SK-N-MC (cell line): Measurements from ENCODE around the gene GZMH.

Experiments
- EZH2 ChIP-seq: fragments of 200-600 bp; sonication (generic); IDR thresholded peaks from one replicate; pipeline ENCODE4 v1.6.1; 2017; ENCODE audit warnings: antibody characterized with exemption
- FOXP2 ChIP-seq: optimal IDR thresholded peaks from 2 replicates; pipeline ENCODE3; 2011; ENCODE audit warnings: mild to moderate bottlenecking, moderate library complexity; ENCODE audit not compliant: insufficient read depth; ENCODE audit errors: extremely low read length, control extremely low read depth
- POLR2AphosphoS5 ChIP-seq: IDR thresholded peaks from 2 replicates; pipeline ENCODE4 v1.6.1; 2012; ENCODE audit warnings: mild to moderate bottlenecking, low read depth, low read length, borderline replicate concordance

DNA sequence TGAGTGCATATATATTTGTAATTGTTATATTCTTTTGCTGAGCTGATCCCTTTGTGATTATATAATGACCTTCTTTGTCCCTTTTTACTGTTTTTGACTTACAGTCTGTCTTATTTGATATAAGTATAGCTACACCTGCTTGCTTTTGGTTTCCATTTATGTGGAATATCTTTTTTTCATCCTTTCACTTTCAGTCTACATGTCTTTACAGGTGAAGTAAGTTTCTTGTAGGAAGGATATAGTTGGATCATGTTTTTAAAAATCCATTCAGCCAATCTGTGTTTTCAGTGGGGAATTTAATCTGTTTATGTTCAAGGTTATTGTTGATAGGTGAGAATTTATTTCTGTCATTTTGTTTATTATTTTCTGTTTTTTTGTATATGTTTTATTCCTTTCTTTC, 12.1 kb downstream of the GZMH start:
- no peak for TF ChIP-seq POLR2AphosphoS5
- no peak for TF ChIP-seq EZH2
- no peak for TF ChIP-seq FOXP2
